GM23338 (cell line): ENCODE measurements around the gene TCF7L2. TPM values are rescaled to one million over a fixed set of nuclear protein-coding genes. Genes with fewer than 3 reads are reported as not detected.

Source experiments
- ATAC-seq: fragments of 200-7000 bp; cut with Tn5 transposase; 3 replicates; pipeline ENCODE4 v1.9.1; 2020
- DNase-seq: peaks from one replicate; pipeline ENCODE4 v3.0.0-alpha.2; 2015; ENCODE audit warnings: low spot score
- H2AFZ ChIP-seq: fragments of 200-600 bp; sonication (generic); 2 replicates; pipeline ENCODE4 v1.8.0; 2016; ENCODE audit warnings: antibody characterized with exemption, mild to moderate bottlenecking, moderate library complexity
- H3F3A ChIP-seq: fragments of 200-600 bp; sonication (generic); replicated peaks from 2 replicates; pipeline ENCODE4 v1.8.0; 2017; ENCODE audit warnings: antibody characterized with exemption, mixed run types, low read depth
- H3K27ac ChIP-seq: fragments of 200-600 bp; sonication (generic); 2 replicates; pipeline ENCODE4 v1.6.1; 2016; ENCODE audit warnings: low read depth
- H3K27me3 ChIP-seq: fragments of 200-600 bp; sonication (generic); 2 replicates; pipeline ENCODE4 v1.8.0; 2016; ENCODE audit warnings: mild to moderate bottlenecking, mixed run types, moderate library complexity; ENCODE audit not compliant: insufficient read depth
- H3K36me3 ChIP-seq: fragments of 200-600 bp; sonication (generic); 2 replicates; pipeline ENCODE4 v1.8.0; 2016; ENCODE audit warnings: mild to moderate bottlenecking; ENCODE audit not compliant: insufficient read depth
- H3K4me1 ChIP-seq: fragments of 200-600 bp; sonication (generic); 2 replicates; pipeline ENCODE4 v1.8.0; 2016; ENCODE audit warnings: mild to moderate bottlenecking, moderate library complexity; ENCODE audit not compliant: insufficient read depth
- H3K4me2 ChIP-seq: fragments of 200-600 bp; sonication (generic); 2 replicates; pipeline ENCODE4 v1.7.1; 2017; ENCODE audit warnings: mixed run types
- H3K4me3 ChIP-seq: fragments of 200-600 bp; sonication (generic); 2 replicates; pipeline ENCODE4 v1.6.1; 2016; ENCODE audit warnings: mixed run types
- H3K79me2 ChIP-seq: fragments of 200-600 bp; sonication (generic); replicated peaks from 2 replicates; pipeline ENCODE4 v1.8.0; 2017; ENCODE audit warnings: mild to moderate bottlenecking; ENCODE audit not compliant: insufficient read depth
- H3K9me2 ChIP-seq: fragments of 200-600 bp; sonication (generic); 2 replicates; pipeline ENCODE4 v1.8.0; 2017; ENCODE audit not compliant: insufficient read depth
- H4K20me1 ChIP-seq: fragments of 200-600 bp; sonication (generic); replicated peaks from 2 replicates; pipeline ENCODE4 v1.8.0; 2017; ENCODE audit warnings: mild to moderate bottlenecking; ENCODE audit not compliant: insufficient read depth
- H3K27ac Mint-ChIP-seq: 2 replicates; pipeline ENCODE4 v1.8.0; 2020; ENCODE audit warnings: inconsistent platforms, mild to moderate bottlenecking, moderate library complexity, mixed read lengths
- H3K27me3 Mint-ChIP-seq: 3 replicates; pipeline ENCODE4 v1.8.0; 2022; ENCODE audit warnings: low read depth, mild to moderate bottlenecking, moderate library complexity, mixed read lengths, inconsistent platforms; ENCODE audit not compliant: insufficient read depth, poor library complexity
- H3K36me3 Mint-ChIP-seq: 3 replicates; pipeline ENCODE4 v1.8.0; 2021; ENCODE audit warnings: low read depth, mild to moderate bottlenecking, inconsistent platforms, moderate library complexity, mixed read lengths
- H3K4me1 Mint-ChIP-seq: 3 replicates; pipeline ENCODE4 v1.8.0; 2020; ENCODE audit warnings: mild to moderate bottlenecking, inconsistent platforms, mixed read lengths
- H3K4me3 Mint-ChIP-seq: 3 replicates; pipeline ENCODE4 v1.8.0; 2021; ENCODE audit warnings: moderate library complexity, mild to moderate bottlenecking, inconsistent platforms, mixed read lengths
- H3K9me3 Mint-ChIP-seq: 3 replicates; pipeline ENCODE4 v1.8.0; 2020; ENCODE audit warnings: moderate library complexity, mild to moderate bottlenecking, inconsistent platforms, mixed read lengths
- CREB1 ChIP-seq: fragments of 250-450 bp; sonication (Bioruptor Pico); IDR thresholded peaks from 2 replicates; pipeline ENCODE4 v1.5.0; 2020; ENCODE audit warnings: low read depth, mild to moderate bottlenecking, moderate library complexity
- CTCF ChIP-seq, 2 experiments: fragments of 200-600 bp in 1 of 2; sonication (generic) in 1 of 2; conservative IDR thresholded peaks; 2 replicates each; pipeline versions ENCODE4 v1.5.1 to v1.6.1; 2016 to 2017; ENCODE audit warnings: antibody characterized with exemption in 2 of 2, low read depth in 2 of 2, mild to moderate bottlenecking in 2 of 2, moderate library complexity in 1 of 2
- ETS1 ChIP-seq: IDR thresholded peaks from 2 replicates; pipeline ENCODE4 v1.6.1; 2016; ENCODE audit warnings: antibody characterized with exemption
- EZH2phosphoT487 ChIP-seq: fragments of 200-600 bp; sonication (generic); IDR thresholded peaks from one replicate; pipeline ENCODE4 v1.8.1; 2018; ENCODE audit warnings: antibody characterized with exemption; ENCODE audit not compliant: unreplicated experiment
- POLR2AphosphoS5 ChIP-seq: IDR thresholded peaks from 2 replicates; pipeline ENCODE4 v1.6.1; 2016; ENCODE audit warnings: antibody characterized with exemption, low read depth
- REST ChIP-seq: IDR thresholded peaks from one replicate; pipeline ENCODE4 v1.6.1; 2018; ENCODE audit warnings: antibody characterized with exemption; ENCODE audit not compliant: unreplicated experiment
- STAT1 ChIP-seq: IDR thresholded peaks from one replicate; pipeline ENCODE4 v1.6.1; 2016; ENCODE audit warnings: antibody characterized with exemption; ENCODE audit not compliant: unreplicated experiment
- ZNF114 ChIP-seq: fragments of 250-450 bp; sonication (Bioruptor Pico); IDR thresholded peaks from 2 replicates; pipeline ENCODE4 v1.5.0; 2020; ENCODE audit warnings: mild to moderate bottlenecking, moderate library complexity
- ZNF331 ChIP-seq: fragments of 250-450 bp; sonication (Bioruptor Pico); IDR thresholded peaks from 2 replicates; pipeline ENCODE4 v1.5.0; 2020; ENCODE audit warnings: low read depth, mild to moderate bottlenecking, moderate library complexity
- polyA plus RNA-seq: library from polyadenylated mRNA; unstranded; fragments of >200 nt; fragmentation: Nextera tagmentation; extraction: Ambion mirVana; gene quantifications from 2 replicates; pipeline ENCODE4 v1.2.1, GENCODE V29; 2016
- total RNA-seq: library from RNA; depleted of rRNA; stranded (reverse); fragments of >200 nt; shearing (Covaris generic); gene quantifications from 2 replicates; pipeline ENCODE4 v1.2.3, GENCODE V29; 2014

The TCF7L2 gene
- total and polyA plus RNA-seq, 2 experiments from 2014 or later, result 32.2 to 80.8 TPM

- peaks cover 52% of the 10 kb centered on the region for H3K4me1 Mint-ChIP-seq
- no peak overlapping the region for H3K27ac ChIP-seq
- H3K27me3 ChIP-seq, result no peaks in the 10 kb centered on the region
- peaks cover 26% of the 10 kb centered on the region for H3K4me1 ChIP-seq
- no peaks in the 10 kb centered on the region for H3K9me3 Mint-ChIP-seq
- no peak overlapping the region for H3K27ac Mint-ChIP-seq
- peaks cover 32% of the 10 kb centered on the region; the same call in 2 of the 3 replicates for H3K36me3 Mint-ChIP-seq
- TF ChIP-seq ZNF114 (CRISPR knock-in tag) (no peak), POLR2AphosphoS5 (no peak)
- H3K4me3 ChIP-seq, result no peak overlapping the region
- peaks cover 100% of the 10 kb centered on the region for H3K79me2 ChIP-seq
- H3K27me3 Mint-ChIP-seq, result peaks cover 2% of the 10 kb centered on the region
- H3K36me3 ChIP-seq, result peaks cover 13% of the 10 kb centered on the region
- H4K20me1 ChIP-seq, result peaks cover 90% of the 10 kb centered on the region
- no peak overlapping the region for H3K4me2 ChIP-seq
- H2AFZ ChIP-seq, result no peak overlapping the region
- no peak overlapping the region for H3K4me3 Mint-ChIP-seq
- ATAC-seq, result no peak
- H3K9me2 ChIP-seq, result no peaks in the 10 kb centered on the region
- DNase-seq, result no peak
- peaks cover 3% of the 10 kb centered on the region; the same call in 1 of the 2 replicates for H3F3A ChIP-seq
These were observed 86.6 kb downstream of the TCF7L2 start for GRCh38 chr10:113036619-113037018.

- DNase-seq (no peak), ATAC-seq (no peak)
- Histone ChIP-seq H3K27ac (no peak overlapping the region), H3K4me1 (peaks cover 23% of the 10 kb centered on the region), H3K9me2 (no peaks in the 10 kb centered on the region), H3K79me2 (peaks cover 100% of the 10 kb centered on the region), H3K4me2 (no peak overlapping the region), H2AFZ (no peak overlapping the region), H3F3A (peaks cover 3% of the 10 kb centered on the region; the same call in 1 of the 2 replicates), H3K36me3 (peaks cover 15% of the 10 kb centered on the region), H3K4me3 (no peak overlapping the region), H3K27me3 (no peaks in the 10 kb centered on the region), H4K20me1 (peaks cover 88% of the 10 kb centered on the region)
- Mint-ChIP-seq H3K4me3 (no peak overlapping the region), H3K9me3 (no peaks in the 10 kb centered on the region), H3K4me1 (peaks cover 49% of the 10 kb centered on the region), H3K27me3 (peaks cover 3% of the 10 kb centered on the region), H3K27ac (no peak overlapping the region), H3K36me3 (peaks cover 33% of the 10 kb centered on the region)
- TF ChIP-seq CTCF (conservative IDR thresholded peaks at IDR 0.05; ENCODE audit: low read depth in 2 of 2) (no peak), EZH2phosphoT487 (no peak), ZNF331 (no peak), ETS1 (no peak), ZNF114 (CRISPR knock-in tag) (no peak), REST (no peak), CREB1 (no peak), STAT1 (no peak)
These were observed 87.2 kb downstream of the TCF7L2 start for GRCh38 chr10:113037218-113037617.
